ENCODE data around the gene CTBP2. TPM values are rescaled to one million over a fixed set of nuclear protein-coding genes. Genes with fewer than 3 reads are reported as not detected.

CTBP2 gene
- total RNA-seq, 1 experiment from 2014 or later, result 191 TPM

- ATAC-seq, result no peak
- Mint-ChIP-seq H3K4me1 (peaks cover 47% of the 10 kb centered on the region), H3K36me3 (peaks cover 63% of the 10 kb centered on the region), H3K27me3 (ENCODE audit: low read depth) (no peaks in the 10 kb centered on the region), H3K4me3 (no peak overlapping the region), H3K9me3 (peaks cover 24% of the 10 kb centered on the region), H3K27ac (peak overlapping the region; percentile 57)
- POLR2A ChIA-PET, result no interaction called here
- CTCF ChIA-PET, result no interaction called here
- no peak for TF ChIP-seq CREM (CRISPR knock-in tag; IDR thresholded peaks at IDR 0.05)
- TF ChIP-seq FOXP1 (CRISPR knock-in tag; IDR thresholded peaks at IDR 0.05; ENCODE audit: borderline replicate concordance), result no peak
- no peak for TF ChIP-seq USF2 (CRISPR knock-in tag; IDR thresholded peaks at IDR 0.05)
- DNase-seq (ENCODE audit: low spot score), result no peak
Measured at GRCh38 chr10:125023862-125024496, 136.4 kb downstream of the CTBP2 start.

GRCh38 chr10:125023255-125023654 is 137.1 kb downstream of the CTBP2 start:
- no peak for ATAC-seq
- H3K4me1 Mint-ChIP-seq, result peaks cover 47% of the 10 kb centered on the region
- DNase-seq (ENCODE audit: low spot score), result no peak
- no peaks in the 10 kb centered on the region for H3K27me3 Mint-ChIP-seq (ENCODE audit: low read depth)
- ChIA-PET POLR2A (no interaction called here), CTCF (no interaction called here)
- H3K9me3 Mint-ChIP-seq, result peaks cover 24% of the 10 kb centered on the region
- H3K36me3 Mint-ChIP-seq, result peaks cover 63% of the 10 kb centered on the region
- TF ChIP-seq ARID4B (CRISPR knock-in tag; IDR thresholded peaks at IDR 0.05; ENCODE audit: borderline replicate concordance), result no peak
- TF ChIP-seq TEAD4 (CRISPR knock-in tag; IDR thresholded peaks at IDR 0.05), result no peak
- TF ChIP-seq ZNF532 (CRISPR knock-in tag; IDR thresholded peaks at IDR 0.05; ENCODE audit: borderline replicate concordance), result no peak
- no peak for TF ChIP-seq ATF6 (CRISPR knock-in tag; IDR thresholded peaks at IDR 0.05)
- TF ChIP-seq ZNF671 (CRISPR knock-in tag; IDR thresholded peaks at IDR 0.05), result no peak
- TF ChIP-seq IRF1 (CRISPR knock-in tag; IDR thresholded peaks at IDR 0.05), result no peak
- TF ChIP-seq MYBL2 (CRISPR knock-in tag; IDR thresholded peaks at IDR 0.05), result no peak
- no peak for TF ChIP-seq ZNF317 (CRISPR knock-in tag; IDR thresholded peaks at IDR 0.05; ENCODE audit: borderline replicate concordance, low read depth)
- no peak for TF ChIP-seq NFATC4 (CRISPR knock-in tag; IDR thresholded peaks at IDR 0.05)
- TF ChIP-seq SMAD4 (CRISPR knock-in tag; IDR thresholded peaks at IDR 0.05), result no peak
- no peak for TF ChIP-seq SOX15 (CRISPR knock-in tag; IDR thresholded peaks at IDR 0.05)
- no peak for TF ChIP-seq ZNF232 (CRISPR knock-in tag; IDR thresholded peaks at IDR 0.05)
- TF ChIP-seq TEAD1 (CRISPR knock-in tag; IDR thresholded peaks at IDR 0.05), result no peak
- no peak for TF ChIP-seq E2F1 (CRISPR knock-in tag; IDR thresholded peaks at IDR 0.05)
- TF ChIP-seq CTCF (IDR thresholded peaks at IDR 0.05), result no peak
- peak overlapping the region; percentile 41; the same call in 1 of the 2 replicates for H3K27ac Mint-ChIP-seq
- no peak overlapping the region for H3K4me3 Mint-ChIP-seq

Measured in WTC11 (cell line).